ENCODE measurements around the gene C1orf53. TPM values are rescaled to one million over a fixed set of nuclear protein-coding genes. Genes with fewer than 3 reads are reported as not detected.
"Not testable (repeated sequence)": the region's sequence is repeated elsewhere in the genome, so short reads cannot be mapped to it uniquely, and the experiment has no call there.

C1orf53 gene
- 1 to 10 TPM; 1.5 to 1.7 TPM for total RNA-seq

GRCh38 chr1:197902454-197903195 lies at the start of gene C1orf53:
TSS of gene C1orf53 (plus strand) at chr1:197902630. CDS start at chr1:197902650, 20 bp downstream.
- ChIA-PET POLR2A (interaction anchor here (0.8 to 1.6 kb wide), 3 partner anchors 12 to 129 kb away, joined by 3 to 4 read pairs (median 3); no protein-coding TSS in a partner anchor), CTCF (no interaction called here)

GRCh38 chr1:197855751-197856150 lies 46.7 kb upstream of the C1orf53 start:
- CTCF ChIA-PET, POLR2A ChIA-PET: not testable (repeated sequence)

- ChIA-PET POLR2A (no interaction called here), CTCF (no interaction called here)
These were observed 45.0 kb upstream of the C1orf53 start for GRCh38 chr1:197857477-197857876.

- CTCF ChIA-PET = no interaction called here
- POLR2A ChIA-PET = no interaction called here
These were observed 43.4 kb upstream of the C1orf53 start for GRCh38 chr1:197859024-197859423.

GRCh38 chr1:197862221-197862620 lies 40.2 kb upstream of the C1orf53 start:
- ChIA-PET POLR2A (no interaction called here), CTCF (no interaction called here)

GRCh38 chr1:197862671-197863070 lies 39.8 kb upstream of the C1orf53 start:
- ChIA-PET CTCF (no interaction called here), POLR2A (no interaction called here)

GRCh38 chr1:197865809-197866208 lies 36.6 kb upstream of the C1orf53 start:
- CTCF ChIA-PET = no interaction called here
- POLR2A ChIA-PET = no interaction called here

- ChIA-PET CTCF (interaction anchor here (0.7 to 3.1 kb wide), 8 partner anchors 9 to 347 kb away, joined by 3 to 12 read pairs (median 3); no protein-coding TSS in a partner anchor), POLR2A (no interaction called here)
These were observed 33.5 kb upstream of the C1orf53 start for GRCh38 chr1:197868751-197869489.

- CTCF ChIA-PET = interaction anchor here (0.7 to 3.1 kb wide), 7 partner anchors 9 to 343 kb away, joined by 3 to 12 read pairs (median 3); no protein-coding TSS in a partner anchor
- POLR2A ChIA-PET = no interaction called here
These were observed 32.8 kb upstream of the C1orf53 start for GRCh38 chr1:197869490-197870077.

GRCh38 chr1:197876894-197877293 lies 25.5 kb upstream of the C1orf53 start:
- POLR2A ChIA-PET = no interaction called here
- CTCF ChIA-PET = no interaction called here

- CTCF ChIA-PET, POLR2A ChIA-PET: not testable (repeated sequence)
These were observed 22.0 kb upstream of the C1orf53 start for GRCh38 chr1:197880385-197880784.

- CTCF ChIA-PET, POLR2A ChIA-PET: not testable (repeated sequence)
These were observed 20.2 kb upstream of the C1orf53 start for GRCh38 chr1:197882241-197882640.

GRCh38 chr1:197884173-197884572 lies 18.3 kb upstream of the C1orf53 start:
- ChIA-PET CTCF (interaction anchor here (1.3 kb wide), 1 partner anchor 15 kb away, joined by 3 read pairs; no protein-coding TSS in a partner anchor), POLR2A (no interaction called here)

GRCh38 chr1:197890936-197891335 lies 11.5 kb upstream of the C1orf53 start:
- ChIA-PET POLR2A (no interaction called here), CTCF (no interaction called here)

- ChIA-PET CTCF (no interaction called here), POLR2A (no interaction called here)
These were observed 9.7 kb upstream of the C1orf53 start for GRCh38 chr1:197892684-197893083.

GRCh38 chr1:197896301-197896700 lies 6.1 kb upstream of the C1orf53 start:
- CTCF ChIA-PET = no interaction called here
- POLR2A ChIA-PET = no interaction called here

GRCh38 chr1:197899037-197899436 lies 3.4 kb upstream of the C1orf53 start:
- POLR2A ChIA-PET = no interaction called here
- CTCF ChIA-PET = no interaction called here

- CTCF ChIA-PET = no interaction called here
- POLR2A ChIA-PET = interaction anchor here (1.3 to 1.6 kb wide), 2 partner anchors 13 to 125 kb away, joined by 3 to 4 read pairs; no protein-coding TSS in a partner anchor
These were observed 338 bp upstream of the C1orf53 start for GRCh38 chr1:197902131-197902453.

- POLR2A ChIA-PET = interaction anchor here (0.8 to 1.6 kb wide), 3 partner anchors 11 to 130 kb away, joined by 3 to 4 read pairs (median 3); no protein-coding TSS in a partner anchor
These were observed 725 bp downstream of the C1orf53 start for GRCh38 chr1:197903196-197903514.

GRCh38 chr1:197904126-197904787 lies 1.8 kb downstream of the C1orf53 start:
- ChIA-PET POLR2A (no interaction called here), CTCF (interaction anchor here (0.7 kb wide), 1 partner anchor 35 kb away, joined by 3 read pairs; no protein-coding TSS in a partner anchor)

More at GRCh38 chr1:197903196-197903514, 725 bp downstream of the C1orf53 start:
- CTCF ChIA-PET = no interaction called here
